HG03066 (cell line): ENCODE results near the gene BCKDHB.

Experiments used
- ATAC-seq: cut with Tn5 transposase; IDR thresholded peaks from one replicate; pipeline ENCODE4 v1.9.1; 2021; ENCODE audit warnings: low read depth; ENCODE audit not compliant: unreplicated experiment

BCKDHB gene

DNA sequence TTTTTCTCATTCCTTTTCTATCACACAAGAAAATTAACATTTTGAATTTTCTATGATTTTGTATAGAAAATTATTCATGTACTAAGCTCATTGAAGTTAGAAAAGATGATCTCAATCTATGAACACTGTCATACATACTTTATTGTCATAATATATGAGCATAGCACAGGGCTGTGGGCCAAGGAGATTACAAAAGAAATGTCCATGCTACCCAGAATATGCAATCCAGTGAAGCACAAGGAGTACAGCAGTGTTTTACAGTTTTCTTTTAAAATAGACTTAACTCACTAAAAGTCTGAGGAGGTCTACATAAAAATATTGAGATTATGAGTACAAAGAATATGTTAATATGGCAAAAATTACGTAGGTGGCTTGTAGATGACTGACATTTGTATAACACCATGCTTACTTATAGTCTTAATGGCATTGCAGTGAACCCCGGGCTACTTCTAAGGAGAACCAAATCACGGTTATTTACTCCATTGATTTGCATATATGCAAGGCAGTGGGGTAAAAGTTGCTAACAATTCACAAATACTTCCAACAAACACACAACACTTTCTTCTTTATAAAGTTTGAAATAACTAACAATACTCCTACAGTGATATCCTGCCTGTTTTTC, 257.1 kb downstream of the BCKDHB start:
- ATAC-seq, result no peak

DNA sequence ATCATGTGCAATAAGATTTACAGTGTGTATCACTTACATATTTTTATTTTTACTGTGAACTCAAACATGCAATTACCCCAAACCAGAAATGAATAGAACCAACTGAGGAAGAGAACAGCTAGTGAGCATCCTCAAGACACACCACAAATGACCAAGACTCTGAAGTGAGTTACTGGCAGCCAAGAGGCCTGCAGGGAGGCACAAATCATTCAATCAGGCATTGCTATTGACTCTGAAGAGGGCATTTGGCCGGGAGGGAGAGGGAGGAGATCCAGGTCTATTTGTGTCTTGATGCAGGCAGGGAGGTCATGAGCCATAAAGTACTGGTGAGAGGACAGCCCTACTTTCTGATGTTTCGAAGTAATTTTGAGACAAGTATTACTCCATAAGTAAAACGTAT, 257.7 kb downstream of the BCKDHB start:
- no peak for ATAC-seq

DNA sequence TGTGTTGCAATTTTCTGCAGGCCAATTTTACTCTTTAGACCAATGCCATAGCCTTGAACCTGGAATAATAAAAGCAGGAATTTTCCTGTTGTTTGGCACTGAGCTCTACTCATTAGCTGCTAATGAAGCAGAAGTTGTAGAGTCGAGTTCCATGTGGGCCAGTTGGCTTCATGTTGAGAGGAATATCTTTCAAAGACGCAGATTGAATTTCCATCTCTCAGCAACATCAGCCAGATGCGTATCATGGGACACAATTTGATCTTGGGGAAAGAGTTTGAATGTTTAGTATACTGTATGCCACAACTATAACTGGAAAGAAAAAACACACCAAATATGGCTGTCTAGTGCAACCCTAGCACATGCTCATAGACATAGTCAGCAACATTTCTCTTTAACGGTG, 259.6 kb downstream of the BCKDHB start:
- no peak for ATAC-seq

DNA sequence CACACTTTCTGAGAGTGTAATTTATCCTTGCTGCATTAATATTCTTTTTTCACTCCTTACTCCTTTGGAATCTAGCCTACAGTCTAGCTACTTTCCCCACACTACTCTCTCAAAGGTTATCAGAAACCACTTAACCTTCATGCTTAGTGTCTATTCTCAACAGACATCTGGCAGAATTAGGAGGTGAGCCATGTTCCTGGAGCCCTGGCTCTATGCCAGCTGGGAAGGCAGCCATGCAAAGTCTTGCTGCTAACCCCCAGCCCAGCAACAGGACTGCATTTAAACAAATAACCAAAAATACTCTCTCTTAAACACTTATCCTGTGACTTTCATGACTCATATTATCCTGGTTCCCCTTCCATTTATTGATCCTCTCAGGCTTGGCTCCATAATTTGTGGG, 260.2 kb downstream of the BCKDHB start:
- no peak for ATAC-seq

DNA sequence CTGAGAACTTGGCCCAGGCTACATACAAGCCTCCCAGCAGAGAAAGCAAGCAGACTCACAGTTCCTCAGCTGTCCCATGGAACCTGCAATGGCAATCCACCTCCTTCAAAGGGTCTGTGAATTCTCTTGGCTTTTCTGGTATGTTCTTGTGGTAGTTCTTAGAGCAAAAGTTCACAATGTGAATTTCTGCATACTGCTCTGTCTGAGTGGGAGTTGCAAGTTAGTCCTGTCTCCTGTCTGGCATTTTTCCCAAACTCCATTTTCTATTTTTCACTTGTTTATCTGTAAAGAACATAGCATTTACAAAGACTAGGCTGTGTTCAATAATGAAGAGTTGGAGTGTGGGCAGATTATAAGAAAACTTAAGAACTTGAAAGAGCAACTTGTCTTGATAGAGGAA, 269.9 kb downstream of the BCKDHB start:
- no peak for ATAC-seq

DNA sequence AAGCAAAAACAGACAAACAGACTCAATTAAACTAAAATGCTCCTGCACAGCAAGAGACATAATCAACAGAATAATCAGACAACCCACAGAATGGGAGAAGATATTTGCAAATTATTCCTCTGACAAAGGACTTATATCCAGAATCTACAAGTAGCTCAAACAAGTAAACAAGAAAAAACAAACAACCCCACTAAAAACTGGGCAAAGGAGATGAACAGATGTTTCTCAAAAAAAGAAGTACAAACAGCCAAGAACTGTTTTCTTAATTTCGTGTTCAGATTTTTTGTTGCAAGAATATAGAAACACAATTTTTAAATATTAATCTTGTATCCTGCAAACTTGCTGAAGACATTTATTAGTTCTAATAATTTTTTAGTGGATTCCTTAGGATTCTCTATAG, 274.1 kb downstream of the BCKDHB start:
- ATAC-seq, result no peak

DNA sequence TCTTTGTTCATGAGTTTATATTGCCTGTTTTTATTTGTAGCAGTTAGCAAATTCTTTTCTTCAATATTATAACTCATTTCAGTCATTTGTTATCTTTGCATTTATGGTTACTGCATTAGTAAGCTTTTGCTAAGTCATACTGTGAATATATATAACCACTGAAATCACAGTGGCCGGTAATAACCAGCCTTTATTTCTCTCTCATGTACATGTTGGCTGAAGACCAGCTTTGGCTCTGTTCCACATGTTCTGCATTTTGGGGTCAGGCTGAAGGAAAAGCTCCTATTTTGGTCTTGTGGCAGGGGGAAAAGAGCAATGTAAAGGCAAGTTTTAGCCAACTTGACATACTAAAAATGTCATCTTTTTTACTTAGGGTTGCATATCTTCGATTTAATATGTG, 276.3 kb downstream of the BCKDHB start:
- ATAC-seq, result no peak

DNA sequence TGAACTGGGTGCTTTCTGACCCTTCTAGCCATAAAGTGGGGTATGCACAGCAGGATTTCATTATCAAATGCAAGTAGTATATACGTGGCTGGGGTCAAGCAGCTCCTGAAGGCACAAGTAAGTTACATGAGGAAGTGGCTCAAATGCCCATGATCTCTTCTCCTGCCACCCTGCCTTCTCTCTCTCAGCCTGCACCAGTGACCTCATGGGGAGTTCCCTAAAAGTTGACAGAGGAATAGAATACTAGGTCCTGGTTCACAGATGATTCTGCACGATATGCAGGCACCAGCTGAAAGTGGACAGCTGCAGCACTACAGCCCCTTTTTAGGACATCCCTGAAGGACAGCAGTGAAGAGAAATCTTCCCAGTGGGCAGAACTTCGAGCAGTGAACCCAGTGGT, 282.0 kb downstream of the BCKDHB start:
- no peak for ATAC-seq
